ENCODE measurements around the gene BRICD5. TPM values are rescaled to one million over a fixed set of nuclear protein-coding genes. Genes with fewer than 3 reads are reported as not detected.

BRICD5 gene
- total and polyA plus RNA-seq, 2 donors from 2014 or later = 7.2 to 8.2 TPM

GRCh38 chr16:2232094-2232990, 21.7 kb upstream of the BRICD5 start:
- H3K36me3 ChIP-seq (ENCODE audit: control insufficient read depth in 2 of 3, insufficient read depth in 3 of 3, low read length in 3 of 3) = peaks cover 0 to 32% (median 14%) of the 10 kb centered on the region in 3 donors
- intact Hi-C loops (cut with DNase I) = no loop called here
- H3K9ac ChIP-seq (ENCODE audit: low read length in 3 of 3) = no peak overlapping the region
- no peak overlapping the region for H3K4me3 ChIP-seq (ENCODE audit: low read length in 3 of 3)
- no peak for TF ChIP-seq CTCF (IDR thresholded peaks at IDR 0.05; ENCODE audit: borderline replicate concordance, extremely low read depth, insufficient read depth)
- peaks cover 0 to 7% (median 0%) of the 10 kb centered on the region in 3 donors for H3K4me1 ChIP-seq (ENCODE audit: control insufficient read depth in 2 of 3, insufficient read depth in 2 of 3, low read depth in 1 of 3, low read length in 3 of 3)
- no peak overlapping the region for H3K27ac ChIP-seq (ENCODE audit: low read depth in 2 of 2, low read length in 2 of 2)
- FAIRE-seq = no peak
- no peaks in the 10 kb centered on the region for H3K9me3 ChIP-seq (ENCODE audit: control insufficient read depth in 2 of 3, insufficient read depth in 1 of 3, low read length in 3 of 3)
- peak in 1 of 5 donors; percentile 70 for DNase-seq
- no peaks in the 10 kb centered on the region for H3K27me3 ChIP-seq (ENCODE audit: control insufficient read depth, insufficient read depth, low read length)

GRCh38 chr16:2231016-2231931, 20.6 kb upstream of the BRICD5 start:
- FAIRE-seq (no peak), DNase-seq (no peak)
- intact Hi-C loops (cut with DNase I) = no loop called here
- Histone ChIP-seq H3K4me1 (ENCODE audit: control insufficient read depth in 2 of 3, insufficient read depth in 2 of 3, low read depth in 1 of 3, low read length in 3 of 3) (no peaks in the 10 kb centered on the region), H3K36me3 (ENCODE audit: control insufficient read depth in 2 of 3, insufficient read depth in 3 of 3, low read length in 3 of 3) (peaks cover 0 to 32% (median 14%) of the 10 kb centered on the region in 3 donors), H3K27ac (ENCODE audit: low read depth in 2 of 2, low read length in 2 of 2) (no peak overlapping the region), H3K27me3 (ENCODE audit: control insufficient read depth, insufficient read depth, low read length) (no peaks in the 10 kb centered on the region), H3K9ac (ENCODE audit: low read length in 3 of 3) (no peak overlapping the region), H3K9me3 (ENCODE audit: control insufficient read depth in 2 of 3, insufficient read depth in 1 of 3, low read length in 3 of 3) (no peaks in the 10 kb centered on the region), H3K4me3 (ENCODE audit: low read length in 3 of 3) (no peak overlapping the region)
- no peak for TF ChIP-seq CTCF (IDR thresholded peaks at IDR 0.05; ENCODE audit: borderline replicate concordance, extremely low read depth, insufficient read depth)

GRCh38 chr16:2230376-2230775, 19.7 kb upstream of the BRICD5 start:
- Histone ChIP-seq H3K4me3 (ENCODE audit: low read length in 3 of 3) (no peak overlapping the region), H3K27me3 (ENCODE audit: control insufficient read depth, insufficient read depth, low read length) (no peaks in the 10 kb centered on the region), H3K4me1 (ENCODE audit: control insufficient read depth in 2 of 3, insufficient read depth in 2 of 3, low read depth in 1 of 3, low read length in 3 of 3) (no peaks in the 10 kb centered on the region), H3K36me3 (ENCODE audit: control insufficient read depth in 2 of 3, insufficient read depth in 3 of 3, low read length in 3 of 3) (peaks cover 0 to 32% (median 13%) of the 10 kb centered on the region in 3 donors), H3K9me3 (ENCODE audit: control insufficient read depth in 2 of 3, insufficient read depth in 1 of 3, low read length in 3 of 3) (no peaks in the 10 kb centered on the region), H3K27ac (ENCODE audit: low read depth in 2 of 2, low read length in 2 of 2) (no peak overlapping the region), H3K9ac (ENCODE audit: low read length in 3 of 3) (no peak overlapping the region)
- no peak for FAIRE-seq
- no peak for TF ChIP-seq CTCF (IDR thresholded peaks at IDR 0.05; ENCODE audit: borderline replicate concordance, extremely low read depth, insufficient read depth)
- peak in 1 of 5 donors; percentile 73 for DNase-seq
- intact Hi-C loops (cut with DNase I) = no loop called here

All from kidney (tissue), 14 donors.